ENCODE data around the gene BLOC1S2.
"Not testable (repeated sequence)": the region's sequence is repeated elsewhere in the genome, so short reads cannot be mapped to it uniquely, and the experiment has no call there.

The BLOC1S2 gene

GRCh38 chr10:100286051-100287033 is at the start of gene BLOC1S2:
Gene BLOC1S2 (minus strand): TSS chr10:100286680. CDS start chr10:100286659, 21 bp downstream.
- DNase-seq, result peak; percentile 56

GRCh38 chr10:100334762-100335161 is 48.3 kb upstream of the BLOC1S2 start:
- no peak for DNase-seq

GRCh38 chr10:100333661-100334440 is 47.4 kb upstream of the BLOC1S2 start:
- DNase-seq, result no peak

- no peak for DNase-seq
Observed at GRCh38 chr10:100333106-100333505, 46.6 kb upstream of the BLOC1S2 start.

GRCh38 chr10:100330079-100330478 is 43.6 kb upstream of the BLOC1S2 start, which contains the start of gene PKD2L1:
Gene PKD2L1 (minus strand): TSS chr10:100330228. CDS start chr10:100330103, 125 bp downstream.
- DNase-seq, result no peak

- DNase-seq, result no peak
Observed at GRCh38 chr10:100328198-100328597, 41.7 kb upstream of the BLOC1S2 start.

GRCh38 chr10:100327718-100328009 is 41.2 kb upstream of the BLOC1S2 start:
- DNase-seq, result no peak

- DNase-seq, result no peak
Observed at GRCh38 chr10:100327007-100327717, 40.7 kb upstream of the BLOC1S2 start.

- DNase-seq, result no peak
Observed at GRCh38 chr10:100325158-100325557, 38.7 kb upstream of the BLOC1S2 start.

- no peak for DNase-seq
Observed at GRCh38 chr10:100319707-100320402, 33.4 kb upstream of the BLOC1S2 start.

- DNase-seq, result no peak
Observed at GRCh38 chr10:100318207-100318606, 31.7 kb upstream of the BLOC1S2 start.

GRCh38 chr10:100315615-100316014 is 29.1 kb upstream of the BLOC1S2 start:
- DNase-seq, result no peak

- no peak for DNase-seq
Observed at GRCh38 chr10:100311298-100311697, 24.8 kb upstream of the BLOC1S2 start.

- no peak for DNase-seq
Observed at GRCh38 chr10:100307684-100308083, 21.2 kb upstream of the BLOC1S2 start.

- no peak for DNase-seq
Observed at GRCh38 chr10:100306861-100307260, 20.4 kb upstream of the BLOC1S2 start.

- DNase-seq, result no peak
Observed at GRCh38 chr10:100304414-100304813, 17.9 kb upstream of the BLOC1S2 start.

- no peak for DNase-seq
Observed at GRCh38 chr10:100303724-100304319, 17.3 kb upstream of the BLOC1S2 start.

- DNase-seq, result not testable (repeated sequence)
Observed at GRCh38 chr10:100301123-100301522, 14.6 kb upstream of the BLOC1S2 start.

GRCh38 chr10:100297242-100297641 is 10.8 kb upstream of the BLOC1S2 start:
- DNase-seq, result no peak

- DNase-seq, result no peak
Observed at GRCh38 chr10:100293066-100293465, 6.6 kb upstream of the BLOC1S2 start.

GRCh38 chr10:100292300-100292699 is 5.8 kb upstream of the BLOC1S2 start:
- not testable (repeated sequence) for DNase-seq

- DNase-seq, result no peak
Observed at GRCh38 chr10:100291356-100291755, 4.9 kb upstream of the BLOC1S2 start.
